Left renal pelvis (tissue), 4 donors: Measurements from ENCODE around the gene RABAC1. TPM values are rescaled to one million over a fixed set of nuclear protein-coding genes. Genes with fewer than 3 reads are reported as not detected.

Experiments
- DNase-seq, 4 donors: peaks; one replicate each; pipeline ENCODE4 v3.0.0-alpha.2; 2013; ENCODE audit warnings: low read depth in 4 of 4, low spot score in 3 of 4
- polyA plus RNA-seq, 4 donors: library from polyadenylated mRNA; unstranded; fragments of 120-200 nt; gene quantifications; one replicate each; pipeline ENCODE4 v1.2.1, GENCODE V29; 2013; ENCODE audit not compliant: insufficient read length in 4 of 4

Gene RABAC1
- polyA plus RNA-seq, 4 donors, result 58.5 to 87.5 (median 69.5) TPM

DNA sequence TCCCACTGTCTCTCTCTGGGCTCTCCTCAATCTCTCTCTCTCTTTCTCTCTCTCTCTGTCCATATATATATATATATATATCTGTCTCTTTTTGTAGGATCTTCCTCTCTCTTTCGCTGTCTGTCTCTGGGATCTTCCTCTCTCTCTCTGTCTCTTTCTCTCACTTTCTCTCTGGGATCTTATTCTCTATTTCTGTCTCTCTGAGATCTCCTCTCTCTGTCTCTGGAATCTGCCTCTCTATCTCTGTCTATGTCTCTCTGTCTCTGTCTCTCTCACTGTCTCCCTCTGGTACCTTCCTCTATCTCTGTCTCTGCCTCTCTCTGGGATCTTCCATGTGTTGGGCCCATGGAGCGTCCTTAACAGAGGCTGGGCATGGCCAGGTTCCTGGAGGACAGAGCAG, 31.5 kb upstream of the RABAC1 start:
- no peak for DNase-seq

DNA sequence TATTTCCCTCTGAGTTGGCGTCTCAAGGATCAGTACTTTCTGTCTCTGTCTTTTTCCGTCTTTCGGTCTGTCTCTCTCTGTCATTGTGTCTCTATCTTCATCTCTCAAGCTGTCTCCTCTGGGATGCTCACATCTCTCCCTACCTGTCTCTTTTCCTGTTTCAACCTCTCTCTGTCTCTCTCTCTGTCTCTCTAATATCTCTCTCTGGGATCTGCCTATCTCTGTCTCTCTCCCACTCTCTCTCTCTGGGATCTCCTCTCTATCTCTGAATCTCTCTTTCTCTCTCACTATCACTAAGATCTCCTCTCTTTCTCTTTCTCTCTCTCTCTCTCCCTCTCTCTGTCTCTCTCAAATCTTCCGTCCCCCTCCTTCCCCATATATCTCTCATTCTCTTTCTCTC, 30.9 kb upstream of the RABAC1 start:
- DNase-seq, result no peak

DNA sequence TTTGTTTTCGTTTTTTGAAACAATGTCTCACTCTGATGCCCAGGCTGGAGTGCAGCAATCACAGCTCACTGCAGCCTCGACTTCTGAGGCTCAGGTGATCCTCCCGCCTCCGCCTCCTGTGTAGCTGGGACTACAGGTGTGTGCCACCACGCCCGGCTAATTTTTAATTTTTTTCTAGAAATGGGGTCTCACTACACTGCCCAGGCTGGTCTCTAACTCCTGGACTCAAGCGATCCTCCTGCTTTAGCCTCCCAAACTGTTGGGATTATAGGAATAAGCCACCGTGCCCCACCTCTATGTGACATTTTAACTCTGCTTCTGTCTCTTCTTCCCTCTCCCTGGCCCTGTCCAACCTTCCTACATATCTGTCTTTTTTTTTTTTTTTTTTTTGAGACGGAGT, 29.8 kb upstream of the RABAC1 start:
- DNase-seq, result no peak

DNA sequence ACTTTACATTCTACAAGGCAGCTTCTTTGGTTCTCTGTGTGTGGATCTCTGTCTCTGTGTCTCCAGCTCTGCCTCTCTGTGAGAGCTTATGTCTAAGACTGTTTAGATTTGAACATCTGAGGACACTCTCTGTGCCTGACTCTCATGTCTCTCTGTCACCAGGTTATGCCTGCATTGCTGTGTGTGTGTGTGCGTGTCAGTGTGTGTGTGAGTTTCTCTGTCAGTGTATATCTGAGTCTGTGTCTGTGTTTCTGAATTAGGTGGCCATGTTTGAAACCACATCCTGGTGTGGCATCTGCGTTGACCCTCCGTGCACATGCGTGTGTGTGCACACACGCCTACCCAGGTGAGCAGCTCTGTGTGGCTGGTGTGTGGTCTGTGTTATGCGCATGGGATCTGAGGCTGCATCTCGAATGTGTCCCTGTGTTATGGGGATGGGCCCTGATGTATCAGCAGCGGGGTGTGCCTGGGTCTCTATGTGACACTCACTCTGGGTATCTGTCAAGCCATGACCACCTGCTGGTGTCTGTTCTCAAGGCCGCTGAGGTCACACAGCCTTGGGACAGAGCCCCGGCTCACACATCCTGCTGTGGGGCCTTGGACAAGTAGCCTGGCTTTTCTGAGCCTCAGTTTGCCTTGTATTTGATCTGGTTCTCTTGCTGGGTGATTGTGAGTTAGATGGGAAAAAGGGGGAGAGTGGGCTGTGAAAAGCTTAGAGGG, 28.2 kb upstream of the RABAC1 start:
- DNase-seq, result no peak

DNA sequence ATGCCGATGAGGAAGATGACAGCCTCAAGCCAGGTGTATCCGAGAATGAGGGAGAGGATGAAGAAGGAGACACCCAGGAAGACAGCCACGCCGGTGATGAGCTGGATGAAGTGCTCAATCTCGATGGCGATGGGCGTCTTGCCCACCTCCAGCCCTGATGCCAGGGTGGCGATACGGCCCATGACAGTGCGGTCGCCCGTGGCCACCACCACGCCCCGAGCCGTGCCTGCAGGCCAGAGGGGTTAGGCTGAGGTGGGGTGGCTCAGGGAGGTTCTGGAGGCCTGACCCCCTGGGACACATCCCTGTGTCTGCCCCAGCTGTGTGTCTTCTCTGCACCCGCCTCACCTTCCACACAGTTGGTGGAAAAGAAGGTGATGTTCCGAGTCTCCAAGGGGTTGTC, 25.8 kb upstream of the RABAC1 start:
- DNase-seq, result no peak

DNA sequence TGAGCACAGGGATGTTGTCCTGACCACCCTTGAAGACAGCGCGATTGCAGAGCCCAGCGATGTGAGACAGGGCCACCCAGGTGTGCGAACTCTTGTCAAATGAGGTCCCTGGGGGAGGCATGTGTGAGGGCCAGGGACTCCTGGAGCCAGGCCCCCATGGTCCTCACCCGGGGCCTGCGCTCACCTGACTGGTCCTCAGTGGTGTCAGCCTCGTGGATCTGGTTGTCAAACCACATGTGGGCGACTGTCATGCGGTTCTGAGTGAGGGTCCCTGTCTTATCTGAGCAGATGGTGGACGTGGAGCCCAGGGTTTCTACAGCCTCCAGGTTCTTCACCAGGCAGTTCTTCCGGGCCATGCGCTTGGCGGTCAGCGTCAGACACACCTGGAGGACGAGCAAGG, 22.6 kb upstream of the RABAC1 start:
- no peak for DNase-seq

DNA sequence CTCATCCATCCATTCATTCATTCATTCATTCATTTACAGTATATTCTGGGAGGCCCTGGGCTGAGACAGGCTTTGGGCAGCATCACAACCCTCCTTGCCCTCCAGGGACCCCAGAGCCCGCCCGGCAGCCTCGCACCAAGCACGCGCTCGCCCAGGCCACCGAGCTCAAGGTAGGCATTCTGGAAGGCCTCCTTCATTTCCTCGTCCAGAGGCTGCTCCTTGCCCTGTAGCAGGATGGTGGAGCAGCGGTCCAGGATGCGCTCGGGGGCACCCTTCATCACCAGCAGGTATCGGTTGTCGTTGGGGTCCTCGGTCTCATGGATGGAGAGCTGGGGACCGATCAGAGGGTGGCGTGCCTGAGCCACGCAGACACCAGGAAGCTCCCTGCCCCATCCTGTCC, 19.3 kb upstream of the RABAC1 start:
- no peak for DNase-seq

DNA sequence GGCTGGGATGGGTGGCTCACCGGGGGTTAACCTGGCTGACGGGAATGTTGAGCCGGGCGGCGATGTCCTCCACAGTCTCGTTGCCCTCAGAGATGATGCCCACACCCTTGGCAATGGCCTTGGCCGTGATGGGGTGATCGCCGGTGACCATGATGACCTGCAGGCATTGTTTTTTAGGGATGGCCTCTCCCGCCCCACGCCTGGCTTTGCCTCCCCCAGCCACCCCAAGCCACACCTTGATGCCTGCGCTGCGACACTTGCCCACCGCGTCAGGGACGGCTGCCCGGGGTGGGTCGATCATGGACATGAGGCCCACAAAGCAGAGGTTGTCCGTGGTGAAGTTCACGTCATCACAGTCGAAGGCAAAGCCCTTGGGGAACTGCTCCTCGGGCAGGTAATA, 18.8 kb upstream of the RABAC1 start:
- no peak for DNase-seq

DNA sequence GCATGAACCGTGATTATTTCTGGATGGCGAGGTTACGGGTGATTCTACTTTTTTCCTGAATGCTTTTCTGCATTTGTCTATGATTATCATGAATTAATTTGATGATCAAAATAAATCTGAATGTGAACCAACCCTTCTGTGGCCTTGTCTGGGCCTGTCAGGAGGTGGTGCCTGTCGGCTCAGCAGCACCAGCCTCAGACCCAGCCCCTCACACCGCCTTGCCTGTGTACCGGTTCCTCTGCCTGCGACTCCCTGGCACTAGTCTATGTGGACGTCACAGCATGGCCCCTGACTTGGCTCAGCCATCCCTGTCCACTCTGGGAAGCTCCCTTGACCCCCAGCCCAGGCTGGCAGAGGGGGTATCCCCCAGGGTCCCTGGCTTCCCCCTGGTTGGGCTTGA, 15.5 kb upstream of the RABAC1 start:
- no peak for DNase-seq

DNA sequence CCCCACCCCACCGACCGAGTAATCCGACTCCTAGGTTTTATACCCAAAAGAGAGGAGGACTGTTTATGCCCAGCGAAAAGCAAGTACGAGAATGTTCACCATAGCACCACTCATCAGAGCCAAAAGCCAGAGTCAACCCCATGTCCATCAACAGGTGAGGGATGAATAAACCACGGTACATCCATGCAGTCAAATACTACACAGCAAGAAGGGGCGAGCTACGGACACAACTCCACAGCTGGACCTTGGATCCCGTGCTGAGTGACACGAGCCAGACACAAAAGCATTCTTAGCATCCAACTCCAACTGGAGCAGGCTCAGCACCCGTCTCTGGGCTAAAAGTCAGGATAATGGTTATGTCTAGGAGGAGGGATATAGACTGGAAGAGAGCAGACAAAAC, 12.2 kb upstream of the RABAC1 start:
- no peak for DNase-seq

DNA sequence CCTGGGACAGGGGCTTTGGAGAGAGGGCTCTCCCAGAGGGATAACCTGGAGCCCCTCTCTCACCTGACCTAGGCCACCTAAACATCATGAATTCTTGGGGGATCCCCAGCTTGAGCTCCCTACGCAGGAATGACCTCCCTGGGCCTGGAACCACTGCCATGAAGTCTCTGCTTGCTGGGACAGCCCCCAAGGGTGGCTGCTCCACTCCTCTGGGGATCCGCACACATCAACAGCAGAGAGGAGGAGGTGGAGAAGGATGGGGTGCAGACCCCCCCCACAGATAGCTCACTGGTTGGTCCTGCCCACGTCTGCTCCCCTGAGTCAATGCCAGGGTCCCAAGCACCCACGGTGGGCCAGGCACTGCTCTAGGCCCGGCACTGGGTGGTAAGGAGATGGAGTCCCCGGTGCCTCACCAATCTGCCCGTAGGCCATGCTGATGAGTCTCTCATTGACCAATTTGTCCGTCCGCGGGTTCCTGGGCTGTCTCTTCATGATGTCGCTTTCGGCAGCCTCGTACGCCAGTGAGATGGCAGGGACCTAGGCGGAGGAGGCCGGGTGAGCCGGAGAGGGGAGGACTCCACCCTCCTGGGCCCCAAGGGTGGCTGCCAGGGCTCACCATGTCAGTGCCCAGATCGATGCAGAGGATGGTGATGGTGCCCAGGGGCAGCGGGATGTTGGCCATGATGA, 10.8 kb upstream of the RABAC1 start:
- DNase-seq, result no peak

DNA sequence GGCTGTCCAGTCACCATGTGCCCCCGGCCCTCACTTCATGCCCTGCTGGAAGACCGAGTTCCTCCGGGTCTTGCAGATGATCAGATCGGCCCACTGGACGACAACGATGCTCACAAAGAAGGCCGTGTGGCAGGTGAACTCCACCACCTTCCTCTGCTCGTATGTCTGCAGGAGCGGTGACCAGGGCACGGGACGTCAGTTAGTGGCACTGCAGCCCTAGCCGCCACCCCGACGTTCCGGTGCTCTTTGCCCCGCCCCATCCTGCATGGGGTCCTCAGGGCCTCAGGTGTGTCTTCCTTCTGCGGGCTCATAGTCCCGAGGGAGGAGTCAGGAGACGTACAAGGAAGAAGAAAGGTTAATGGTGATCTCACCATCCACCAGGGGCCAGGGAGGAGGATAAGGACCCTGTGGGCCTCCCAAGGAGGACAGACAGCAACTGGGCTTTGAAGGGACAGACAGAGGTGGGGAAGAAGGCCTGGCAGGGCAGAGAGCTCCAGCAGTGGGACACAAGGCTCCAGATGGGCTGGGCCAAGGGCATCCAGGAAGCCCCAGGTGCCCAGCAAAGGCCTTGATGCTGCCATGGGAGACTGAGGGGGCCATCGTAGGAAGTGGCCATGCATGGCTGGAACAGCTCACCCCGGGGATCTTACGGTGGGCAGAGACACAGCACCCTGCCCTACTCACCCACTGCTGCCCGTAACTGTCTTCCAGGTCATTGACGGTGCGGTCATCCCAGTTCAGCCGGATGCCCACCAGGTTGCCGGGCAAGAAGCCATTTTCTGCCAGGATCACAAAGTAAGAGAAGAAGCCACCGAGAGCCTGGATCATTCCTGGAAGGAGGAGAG, 9.9 kb upstream of the RABAC1 start:
- no peak for DNase-seq

DNA sequence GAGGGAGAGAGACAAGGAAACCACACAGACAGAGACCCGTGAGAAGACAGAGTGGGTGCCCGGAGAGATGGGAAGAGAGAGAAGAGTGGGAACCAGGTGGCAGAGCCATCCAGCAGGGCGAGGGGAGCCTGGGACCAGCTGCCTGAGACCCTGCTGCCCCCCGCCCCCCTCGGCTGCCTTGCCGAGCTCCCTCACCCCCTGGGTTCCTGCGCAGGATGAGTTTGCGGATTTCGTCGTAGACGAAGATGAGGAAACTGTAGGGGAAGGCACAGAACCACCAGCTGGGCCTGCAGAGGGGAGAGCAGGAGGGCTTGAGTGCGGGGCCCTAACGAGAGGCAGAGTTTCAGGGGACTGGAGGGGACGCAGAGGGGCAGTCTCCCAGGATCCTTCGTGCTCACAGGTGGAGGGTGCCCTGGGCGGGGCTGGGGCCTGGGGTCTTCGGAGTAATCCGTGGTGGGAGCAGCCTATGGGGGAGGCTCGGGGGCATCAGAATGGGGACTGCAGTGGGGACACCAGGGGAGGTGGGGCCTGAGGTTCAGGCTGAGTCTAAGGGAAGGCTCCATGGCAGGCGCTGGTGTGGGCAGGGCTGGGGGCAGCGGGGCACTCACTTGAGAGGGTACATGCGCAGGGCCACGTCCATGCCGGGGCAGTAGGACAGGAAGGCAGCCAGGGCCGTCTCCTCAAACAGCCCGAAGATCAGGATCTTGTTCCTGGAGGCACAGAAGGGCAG, 8.1 kb upstream of the RABAC1 start:
- DNase-seq, result no peak

DNA sequence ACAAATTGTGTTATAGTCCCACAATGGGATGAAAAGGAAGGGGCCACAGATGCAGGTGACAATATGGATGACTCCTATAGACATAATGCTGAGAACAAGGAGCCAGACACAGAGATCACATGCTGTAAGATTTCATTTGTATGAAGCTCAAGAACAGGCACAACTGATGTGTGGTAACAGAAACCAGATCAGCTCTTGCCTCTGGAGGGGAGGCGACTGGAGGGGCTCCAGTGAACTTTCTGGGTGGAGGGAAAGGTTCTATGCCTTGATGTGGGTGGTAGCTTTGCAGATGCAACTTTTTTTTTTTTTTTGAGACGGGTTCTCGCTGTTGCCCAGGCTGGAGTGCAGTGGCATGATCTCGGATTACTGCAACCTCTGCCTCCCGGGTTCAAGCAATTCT, 6.0 kb upstream of the RABAC1 start:
- no peak for DNase-seq

DNA sequence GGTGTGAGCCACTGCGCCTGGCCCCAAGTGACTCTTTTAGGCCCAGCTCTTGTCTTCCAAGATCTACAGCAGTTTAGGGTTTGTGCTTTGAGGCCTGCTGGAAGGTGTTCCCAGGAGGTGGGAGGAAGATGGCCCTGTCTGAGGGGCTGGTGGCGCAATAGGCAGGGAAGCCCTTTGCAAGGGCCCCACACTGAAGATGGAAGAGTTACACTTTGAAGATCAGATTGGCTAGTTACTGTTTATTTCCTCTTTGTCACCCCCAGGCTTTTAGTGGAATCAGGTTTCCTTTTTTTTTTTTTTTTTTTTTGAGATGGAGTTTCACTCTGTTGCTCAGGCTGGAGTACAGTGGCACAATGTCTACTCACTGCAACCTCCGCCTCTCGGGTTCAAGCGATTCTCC, 1.9 kb upstream of the RABAC1 start:
- no peak for DNase-seq

DNA sequence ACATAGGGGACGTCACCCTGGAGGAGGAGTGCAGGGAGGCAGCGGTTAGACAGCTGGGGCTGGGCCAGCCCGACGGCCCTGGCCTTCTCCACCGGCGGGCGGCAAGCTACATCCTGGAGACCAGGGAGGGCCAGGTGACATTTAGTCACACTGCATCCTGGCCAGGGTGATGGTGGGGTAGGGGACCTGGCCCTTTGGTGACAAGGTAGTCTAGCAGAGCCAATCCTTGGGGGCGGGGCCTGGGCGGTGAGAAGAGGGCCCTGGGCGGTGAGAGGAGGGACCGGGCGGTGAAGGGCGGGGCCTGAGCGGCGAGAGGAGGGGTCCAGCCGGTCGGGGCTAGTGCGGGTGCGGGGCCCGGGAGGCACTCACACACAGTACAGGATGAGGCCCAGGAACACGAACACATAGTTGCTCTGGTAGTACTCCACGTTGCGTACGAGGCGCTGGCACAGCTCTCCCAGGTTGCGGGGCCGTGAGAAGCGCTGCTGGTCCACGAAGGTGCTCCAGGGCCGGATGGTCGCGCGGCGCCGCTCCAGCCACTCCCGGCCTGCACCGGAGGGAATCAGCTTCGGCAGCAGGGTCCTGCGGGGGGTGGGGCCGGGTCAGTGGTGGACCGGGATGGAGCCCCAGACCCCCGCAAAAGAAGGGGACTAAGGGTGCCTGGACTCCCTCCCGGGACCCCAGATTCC, 610 bp downstream of the RABAC1 start:
- peak in 2 of 4 donors; percentile 42 to 56 for DNase-seq

DNA sequence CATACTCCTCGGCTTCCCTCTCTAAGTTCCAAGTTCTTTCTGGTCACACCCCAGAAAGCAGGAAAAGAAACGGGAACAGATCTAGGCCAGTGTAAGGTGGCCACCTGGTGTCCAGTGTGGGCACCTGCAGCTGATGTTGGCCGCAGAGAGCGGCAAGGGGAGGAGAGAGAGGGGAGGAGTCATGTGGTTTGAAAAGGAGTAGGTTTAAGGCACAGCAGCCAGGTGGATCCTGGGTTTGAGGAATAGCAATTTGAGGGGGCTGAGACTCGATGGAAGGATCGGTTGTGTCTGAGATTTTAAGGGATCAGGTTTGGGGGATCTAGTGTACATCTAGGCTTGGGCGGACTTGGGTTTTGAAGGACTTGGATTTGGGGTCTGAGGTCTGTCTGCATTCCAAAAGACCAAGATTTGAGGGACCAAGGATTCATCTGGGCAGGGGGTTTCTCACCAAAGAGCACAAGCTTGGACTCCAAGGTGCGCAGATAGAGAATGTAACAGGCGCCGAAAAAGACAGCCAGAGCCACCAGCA, 1.2 kb downstream of the RABAC1 start:
- DNase-seq, result peak; percentile 71 to 80 (median 76)

DNA sequence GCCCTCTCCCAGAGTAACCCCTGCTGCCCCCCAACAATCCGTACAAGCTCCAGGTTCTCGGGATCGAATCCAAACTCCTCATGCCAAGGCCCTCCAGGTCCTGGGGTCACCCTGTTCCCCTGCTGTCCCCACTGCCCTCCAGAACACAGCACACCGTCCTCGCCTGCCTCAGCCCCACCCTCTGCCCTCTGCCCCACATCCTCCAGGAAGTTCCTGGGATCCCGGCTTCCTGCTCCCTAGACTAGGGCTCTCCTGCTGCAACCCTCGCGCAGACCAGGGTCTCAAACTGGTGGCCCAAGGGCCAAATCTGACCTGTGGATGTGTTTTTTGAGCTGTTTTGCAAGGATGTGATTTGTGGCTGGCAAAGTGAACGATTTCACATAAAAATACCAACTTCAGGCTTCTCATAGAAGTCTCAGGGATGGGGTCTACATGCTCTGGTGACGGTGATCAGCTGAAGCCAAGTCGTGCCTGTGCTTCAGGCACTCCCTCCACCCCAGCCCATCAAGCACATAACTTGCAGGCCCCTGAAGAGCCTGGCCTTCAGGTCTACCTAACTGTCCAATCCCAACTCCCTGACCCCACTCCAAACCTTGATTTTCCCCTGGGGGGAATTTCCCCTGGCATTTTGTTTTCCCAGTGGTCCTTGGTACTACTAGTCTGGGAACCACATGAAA, 1.8 kb downstream of the RABAC1 start:
- DNase-seq, result no peak

DNA sequence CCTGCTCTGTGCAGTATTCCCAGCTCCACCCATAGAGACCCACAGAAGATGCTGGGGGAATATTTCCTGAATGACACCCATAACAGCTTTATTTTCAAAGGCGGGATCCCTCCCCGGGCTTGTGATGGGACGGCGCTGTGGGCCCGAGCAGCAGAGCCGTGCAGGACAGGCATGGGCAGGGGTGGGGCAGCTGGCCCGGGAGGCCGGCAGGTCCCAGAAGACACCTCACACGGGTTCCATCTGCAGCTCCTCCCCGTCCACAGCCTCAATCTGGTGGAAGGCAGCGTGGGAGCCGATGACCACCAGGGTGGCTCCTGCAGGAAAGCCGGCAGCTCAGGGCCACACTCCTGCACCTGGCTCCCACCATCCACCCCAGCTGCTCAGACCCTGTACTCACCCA, 2.5 kb downstream of the RABAC1 start:
- no peak for DNase-seq

DNA sequence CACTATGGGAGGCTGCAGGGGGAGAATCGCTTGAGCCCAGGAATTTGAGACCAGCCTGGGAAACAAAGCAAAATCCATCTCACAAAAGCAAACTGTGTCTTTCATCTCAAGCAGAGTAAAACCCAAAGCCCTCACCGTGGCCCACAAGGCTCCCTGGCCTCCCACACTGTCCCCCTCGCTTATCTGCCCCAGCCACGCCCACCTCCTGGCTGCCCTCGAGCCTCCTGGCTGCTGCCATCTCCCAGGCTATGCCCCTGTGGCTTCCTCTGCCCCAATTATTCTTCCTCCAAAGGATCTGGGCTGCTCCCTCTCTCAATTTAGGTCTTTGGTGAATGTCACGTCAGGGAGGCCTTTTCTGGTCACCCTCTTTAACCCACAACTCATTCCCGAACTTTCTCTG, 3.6 kb downstream of the RABAC1 start:
- no peak for DNase-seq
